DND-41 (cell line): ENCODE results near the gene BICDL1.

ENCODE experiments used
- ATAC-seq: fragments of 200-7000 bp; cut with Tn5 transposase; 3 replicates; pipeline ENCODE4 v1.9.1; 2021; ENCODE audit warnings: low read depth; ENCODE audit not compliant: insufficient read depth
- DNase-seq: peaks from one replicate; pipeline ENCODE4 v3.0.0-alpha.2; 2020
- H2AFZ ChIP-seq: 2 replicates; pipeline ENCODE4 v1.6.0; 2012; ENCODE audit warnings: low read depth, low read length
- H3K27ac ChIP-seq: 2 replicates; pipeline ENCODE4 v1.5.1; 2012; ENCODE audit warnings: low read length, inconsistent platforms
- H3K27me3 ChIP-seq: fragments of 200-600 bp; sonication (generic); 2 replicates; pipeline ENCODE4 v1.6.0; 2012; ENCODE audit warnings: low read length, mild to moderate bottlenecking, inconsistent platforms; ENCODE audit not compliant: insufficient read depth, poor library complexity
- H3K36me3 ChIP-seq: 2 replicates; pipeline ENCODE4 v1.5.1; 2012; ENCODE audit warnings: low read length, inconsistent platforms; ENCODE audit not compliant: insufficient read depth
- H3K4me1 ChIP-seq: 2 replicates; pipeline ENCODE4 v1.5.1; 2012; ENCODE audit warnings: mild to moderate bottlenecking, low read length; ENCODE audit not compliant: insufficient read depth
- H3K4me2 ChIP-seq: 2 replicates; pipeline ENCODE4 v1.6.0; 2012; ENCODE audit warnings: mild to moderate bottlenecking, moderate library complexity, low read length, inconsistent platforms; ENCODE audit not compliant: insufficient read depth
- H3K4me3 ChIP-seq, 2 experiments: fragments of 200-600 bp in 1 of 2; shearing (Covaris generic) in 1 of 2; 2 replicates each; pipeline ENCODE4 v1.5.1; 2012 to 2016; ENCODE audit warnings: inconsistent platforms in 2 of 2, low read length in 2 of 2, mild to moderate bottlenecking in 2 of 2, low read depth in 1 of 2, moderate library complexity in 1 of 2
- H3K79me2 ChIP-seq: 2 replicates; pipeline ENCODE4 v1.6.0; 2012; ENCODE audit warnings: low read length, inconsistent platforms; ENCODE audit not compliant: insufficient read depth
- H3K9ac ChIP-seq: 2 replicates; pipeline ENCODE4 v1.6.0; 2012; ENCODE audit warnings: low read depth, mild to moderate bottlenecking, inconsistent platforms, low read length, moderate library complexity
- H3K9me3 ChIP-seq: 2 replicates; pipeline ENCODE4 v1.5.1; 2012; ENCODE audit warnings: low read length, moderate library complexity, mild to moderate bottlenecking, inconsistent platforms; ENCODE audit not compliant: insufficient read depth, severe bottlenecking
- H4K20me1 ChIP-seq: 2 replicates; pipeline ENCODE4 v1.6.0; 2012; ENCODE audit warnings: low read length; ENCODE audit not compliant: insufficient read depth
- CTCF ChIP-seq: IDR thresholded peaks from 2 replicates; pipeline ENCODE4 v1.5.1; 2012; ENCODE audit warnings: borderline replicate concordance, low read length, moderate library complexity, mild to moderate bottlenecking; ENCODE audit not compliant: poor library complexity, severe bottlenecking; ENCODE audit errors: extremely low read depth
- EZH2 ChIP-seq: IDR thresholded peaks from 3 replicates; pipeline ENCODE4 v1.6.1; 2012; ENCODE audit warnings: borderline replicate concordance, low read depth, mild to moderate bottlenecking, moderate library complexity, low read length, inconsistent platforms; ENCODE audit not compliant: severe bottlenecking

BICDL1 gene

GRCh38 chr12:119988472-119989360, at the start of gene BICDL1:
BICDL1 (plus strand) TSS chr12:119989236; CDS start chr12:119989869, 633 bp downstream.
- peaks cover 26% of the 10 kb centered on the region for H3K27me3 ChIP-seq
- H3K79me2 ChIP-seq, result no peaks in the 10 kb centered on the region
- peak within 1 kb of the TSS; percentile 32 to 56; a peak in 3 of 4 replicates for H3K4me3 ChIP-seq
- H4K20me1 ChIP-seq, result peaks cover 6% of the 10 kb centered on the region; the same call in 1 of the 2 replicates
- TF ChIP-seq EZH2 (no peak), CTCF (peak; percentile 51)
- H3K36me3 ChIP-seq, result no peaks in the 10 kb centered on the region
- peaks cover 18% of the 10 kb centered on the region for H3K4me1 ChIP-seq
- ATAC-seq (peak; percentile 82), DNase-seq (peak; percentile 78)
- H3K9me3 ChIP-seq, result no peaks in the 10 kb centered on the region
- peak within 1 kb of the TSS; percentile 32; the same call in 1 of the 2 replicates for H3K27ac ChIP-seq
- peak within 1 kb of the TSS; percentile 82 for H3K4me2 ChIP-seq
- H2AFZ ChIP-seq, result peak within 1 kb of the TSS; percentile 62
- peak within 1 kb of the TSS; percentile 60 for H3K9ac ChIP-seq

- no peak overlapping the region for H3K4me3 ChIP-seq
- H3K4me2 ChIP-seq, result no peak overlapping the region
- no peak overlapping the region for H3K27ac ChIP-seq
- no peaks in the 10 kb centered on the region for H3K79me2 ChIP-seq
- H3K9me3 ChIP-seq, result no peaks in the 10 kb centered on the region
- H3K36me3 ChIP-seq, result no peaks in the 10 kb centered on the region
- DNase-seq (no peak), ATAC-seq (no peak)
- H3K9ac ChIP-seq, result no peak overlapping the region
- H3K27me3 ChIP-seq, result peaks cover 2% of the 10 kb centered on the region
- TF ChIP-seq EZH2, result no peak
- no peak for TF ChIP-seq CTCF
- no peaks in the 10 kb centered on the region for H4K20me1 ChIP-seq
- no peak overlapping the region for H2AFZ ChIP-seq
- no peaks in the 10 kb centered on the region for H3K4me1 ChIP-seq
Observed at GRCh38 chr12:119940897-119941296, 48.1 kb upstream of the BICDL1 start.

- Histone ChIP-seq H3K9me3 (no peaks in the 10 kb centered on the region), H3K27ac (no peak overlapping the region), H3K4me3 (no peak overlapping the region), H3K9ac (no peak overlapping the region), H3K4me2 (no peak overlapping the region), H4K20me1 (no peaks in the 10 kb centered on the region), H2AFZ (no peak overlapping the region), H3K36me3 (no peaks in the 10 kb centered on the region), H3K79me2 (no peaks in the 10 kb centered on the region), H3K4me1 (no peaks in the 10 kb centered on the region), H3K27me3 (peaks cover 2% of the 10 kb centered on the region)
- no peak for ATAC-seq
- DNase-seq, result no peak
- TF ChIP-seq CTCF (no peak), EZH2 (no peak)
Observed at GRCh38 chr12:119942386-119942785, 46.6 kb upstream of the BICDL1 start.

GRCh38 chr12:119946213-119946612, 42.8 kb upstream of the BICDL1 start:
- H3K4me2 ChIP-seq, result no peak overlapping the region
- no peaks in the 10 kb centered on the region for H3K4me1 ChIP-seq
- H3K79me2 ChIP-seq, result no peaks in the 10 kb centered on the region
- no peaks in the 10 kb centered on the region for H4K20me1 ChIP-seq
- TF ChIP-seq CTCF (no peak), EZH2 (no peak)
- no peak overlapping the region for H2AFZ ChIP-seq
- H3K27ac ChIP-seq, result no peak overlapping the region
- ATAC-seq (no peak), DNase-seq (no peak)
- no peak overlapping the region for H3K9ac ChIP-seq
- H3K27me3 ChIP-seq, result peaks cover 2% of the 10 kb centered on the region
- H3K4me3 ChIP-seq, result no peak overlapping the region
- H3K9me3 ChIP-seq, result no peaks in the 10 kb centered on the region
- H3K36me3 ChIP-seq, result no peaks in the 10 kb centered on the region
